Liver (tissue), 3 donors: ENCODE data around the gene LRP3.
"Not testable (repeated sequence)": the region's sequence is repeated elsewhere in the genome, so short reads cannot be mapped to it uniquely, and the experiment has no call there.

Experiments
- FOXA1 ChIP-seq: IDR thresholded peaks from 2 replicates; pipeline ENCODE4 v1.6.1; 2016; ENCODE audit warnings: antibody characterized with exemption
- HNF4G ChIP-seq: IDR thresholded peaks from 2 replicates; pipeline ENCODE4 v1.6.1; 2016; ENCODE audit warnings: antibody characterized with exemption
- JUND ChIP-seq, 2 donors: IDR thresholded peaks; 2 replicates each; pipeline ENCODE4 v1.6.1; 2016; ENCODE audit warnings: antibody characterized with exemption in 2 of 2
- TF ChIP-seq, protein P1 (sequence below): fragments of 150-350 bp; IDR thresholded peaks from 2 replicates; pipeline ENCODE4 v1.5.1; 2017; ENCODE audit warnings: improper control_type of control experiment, low read depth, low read length; ENCODE audit not compliant: missing input control
- TF ChIP-seq, protein P2 (sequence below): IDR thresholded peaks from 2 replicates; pipeline ENCODE4 v1.6.1; 2016; ENCODE audit warnings: antibody characterized with exemption
- TF ChIP-seq, protein P3 (sequence below): IDR thresholded peaks from 2 replicates; pipeline ENCODE4 v1.6.1; 2016; ENCODE audit warnings: antibody characterized with exemption
- donor health status: healthy.
- donor health status: healthy.

- TF ChIP-seq, protein P1, sequence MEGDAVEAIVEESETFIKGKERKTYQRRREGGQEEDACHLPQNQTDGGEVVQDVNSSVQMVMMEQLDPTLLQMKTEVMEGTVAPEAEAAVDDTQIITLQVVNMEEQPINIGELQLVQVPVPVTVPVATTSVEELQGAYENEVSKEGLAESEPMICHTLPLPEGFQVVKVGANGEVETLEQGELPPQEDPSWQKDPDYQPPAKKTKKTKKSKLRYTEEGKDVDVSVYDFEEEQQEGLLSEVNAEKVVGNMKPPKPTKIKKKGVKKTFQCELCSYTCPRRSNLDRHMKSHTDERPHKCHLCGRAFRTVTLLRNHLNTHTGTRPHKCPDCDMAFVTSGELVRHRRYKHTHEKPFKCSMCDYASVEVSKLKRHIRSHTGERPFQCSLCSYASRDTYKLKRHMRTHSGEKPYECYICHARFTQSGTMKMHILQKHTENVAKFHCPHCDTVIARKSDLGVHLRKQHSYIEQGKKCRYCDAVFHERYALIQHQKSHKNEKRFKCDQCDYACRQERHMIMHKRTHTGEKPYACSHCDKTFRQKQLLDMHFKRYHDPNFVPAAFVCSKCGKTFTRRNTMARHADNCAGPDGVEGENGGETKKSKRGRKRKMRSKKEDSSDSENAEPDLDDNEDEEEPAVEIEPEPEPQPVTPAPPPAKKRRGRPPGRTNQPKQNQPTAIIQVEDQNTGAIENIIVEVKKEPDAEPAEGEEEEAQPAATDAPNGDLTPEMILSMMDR = not testable (repeated sequence)
- TF ChIP-seq JUND (IDR thresholded peaks at IDR 0.05); HNF4G; FOXA1: not testable (repeated sequence)
- TF ChIP-seq, protein P2, sequence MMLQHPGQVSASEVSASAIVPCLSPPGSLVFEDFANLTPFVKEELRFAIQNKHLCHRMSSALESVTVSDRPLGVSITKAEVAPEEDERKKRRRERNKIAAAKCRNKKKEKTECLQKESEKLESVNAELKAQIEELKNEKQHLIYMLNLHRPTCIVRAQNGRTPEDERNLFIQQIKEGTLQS = not testable (repeated sequence)
- TF ChIP-seq, protein P3, sequence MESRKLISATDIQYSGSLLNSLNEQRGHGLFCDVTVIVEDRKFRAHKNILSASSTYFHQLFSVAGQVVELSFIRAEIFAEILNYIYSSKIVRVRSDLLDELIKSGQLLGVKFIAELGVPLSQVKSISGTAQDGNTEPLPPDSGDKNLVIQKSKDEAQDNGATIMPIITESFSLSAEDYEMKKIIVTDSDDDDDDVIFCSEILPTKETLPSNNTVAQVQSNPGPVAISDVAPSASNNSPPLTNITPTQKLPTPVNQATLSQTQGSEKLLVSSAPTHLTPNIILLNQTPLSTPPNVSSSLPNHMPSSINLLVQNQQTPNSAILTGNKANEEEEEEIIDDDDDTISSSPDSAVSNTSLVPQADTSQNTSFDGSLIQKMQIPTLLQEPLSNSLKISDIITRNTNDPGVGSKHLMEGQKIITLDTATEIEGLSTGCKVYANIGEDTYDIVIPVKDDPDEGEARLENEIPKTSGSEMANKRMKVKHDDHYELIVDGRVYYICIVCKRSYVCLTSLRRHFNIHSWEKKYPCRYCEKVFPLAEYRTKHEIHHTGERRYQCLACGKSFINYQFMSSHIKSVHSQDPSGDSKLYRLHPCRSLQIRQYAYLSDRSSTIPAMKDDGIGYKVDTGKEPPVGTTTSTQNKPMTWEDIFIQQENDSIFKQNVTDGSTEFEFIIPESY = not testable (repeated sequence)
These were observed 41.5 kb upstream of the LRP3 start for GRCh38 chr19:33152625-33153024.
